NCI-H2029 treated with DMSO at 0.1 percent for 48 hours (cell line): ENCODE measurements around the gene EFNA2.

Source experiments
- DNase-seq: peaks from one replicate; lab custom pipeline; 2025; lab: John Stamatoyannopoulos, UW

The EFNA2 gene

DNA sequence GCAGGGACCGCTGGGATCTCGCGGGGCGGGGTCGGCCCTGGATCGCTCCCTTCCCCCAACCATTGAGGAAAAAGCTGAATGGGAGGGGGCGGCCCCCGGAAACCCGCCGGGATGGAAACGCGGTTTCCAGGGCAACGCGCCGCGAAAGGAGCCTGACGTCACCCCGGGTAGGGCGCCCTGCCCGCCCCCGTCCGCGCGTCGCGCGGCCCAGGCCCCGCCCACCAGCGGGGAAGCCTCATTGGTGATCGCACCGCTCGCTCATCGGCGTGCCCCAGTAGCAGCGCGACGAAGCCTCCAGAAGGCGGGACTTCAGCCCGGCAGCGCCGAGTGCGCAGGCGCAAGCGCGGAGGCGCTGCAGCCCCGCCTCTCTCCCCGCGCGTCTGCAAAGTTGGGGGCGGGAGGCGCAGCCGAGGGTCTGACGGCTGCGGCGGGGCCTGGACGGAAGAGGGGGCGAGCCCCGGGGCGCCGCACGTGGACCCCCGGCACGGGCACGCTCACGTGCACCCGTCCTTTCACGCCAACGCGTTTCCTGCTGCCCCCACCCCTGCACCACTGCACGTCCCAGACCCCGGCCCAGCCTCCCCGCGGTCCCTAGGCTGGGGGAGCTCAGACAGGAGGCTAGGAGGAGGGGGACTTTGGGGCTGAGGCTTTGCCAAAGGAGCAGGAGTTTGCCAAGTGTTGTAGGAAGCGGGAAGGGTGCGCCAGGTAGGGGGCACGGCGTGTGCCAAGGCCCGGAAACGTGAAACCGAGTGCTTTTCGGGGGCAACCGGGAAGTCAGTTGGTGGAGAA, 24.7 kb upstream of the EFNA2 start:
- peak; percentile 75 for DNase-seq

DNA sequence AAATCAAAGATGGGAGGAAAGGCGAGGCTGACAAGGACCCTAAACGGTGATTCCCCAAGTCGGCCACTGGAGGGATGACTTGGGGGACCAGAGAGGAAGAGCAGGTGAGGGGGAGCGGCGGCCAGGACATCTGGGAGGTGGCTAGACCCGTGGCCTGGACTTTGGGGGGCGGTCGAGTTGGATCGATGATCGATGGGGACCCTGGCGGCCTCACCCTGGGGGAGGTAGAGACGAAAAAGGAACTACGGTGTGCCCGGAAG, 24.2 kb upstream of the EFNA2 start:
- DNase-seq = no peak

GRCh38 chr19:1261798-1262622, 23.7 kb upstream of the EFNA2 start:
- peak; percentile 45 for DNase-seq

DNA sequence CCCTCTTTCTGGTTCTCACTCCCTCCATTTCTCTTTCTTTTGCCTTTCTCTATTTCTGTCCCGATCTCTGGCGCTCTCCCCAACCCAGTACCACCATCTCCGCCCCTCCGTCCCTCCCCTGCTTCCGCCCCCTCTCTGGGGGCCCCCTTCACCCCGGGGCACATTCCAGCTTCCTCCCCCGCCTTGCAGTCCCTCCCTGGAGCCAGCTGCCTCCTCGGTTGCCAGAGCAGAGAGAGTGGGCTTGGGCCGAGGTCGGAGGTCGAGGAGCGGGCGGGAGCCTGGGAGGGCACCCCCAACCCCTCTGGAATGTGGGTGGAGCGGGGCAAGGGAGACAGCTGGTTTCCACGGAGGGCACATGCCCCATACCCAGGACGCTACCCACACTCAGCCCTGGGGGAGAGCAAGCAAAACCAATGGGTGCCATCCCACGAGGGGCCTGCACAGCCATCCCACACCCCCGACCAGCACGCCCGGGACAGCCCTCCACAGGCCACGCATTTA, 23.0 kb upstream of the EFNA2 start:
- no peak for DNase-seq

GRCh38 chr19:1263188-1263587, 22.5 kb upstream of the EFNA2 start:
- no peak for DNase-seq

DNA sequence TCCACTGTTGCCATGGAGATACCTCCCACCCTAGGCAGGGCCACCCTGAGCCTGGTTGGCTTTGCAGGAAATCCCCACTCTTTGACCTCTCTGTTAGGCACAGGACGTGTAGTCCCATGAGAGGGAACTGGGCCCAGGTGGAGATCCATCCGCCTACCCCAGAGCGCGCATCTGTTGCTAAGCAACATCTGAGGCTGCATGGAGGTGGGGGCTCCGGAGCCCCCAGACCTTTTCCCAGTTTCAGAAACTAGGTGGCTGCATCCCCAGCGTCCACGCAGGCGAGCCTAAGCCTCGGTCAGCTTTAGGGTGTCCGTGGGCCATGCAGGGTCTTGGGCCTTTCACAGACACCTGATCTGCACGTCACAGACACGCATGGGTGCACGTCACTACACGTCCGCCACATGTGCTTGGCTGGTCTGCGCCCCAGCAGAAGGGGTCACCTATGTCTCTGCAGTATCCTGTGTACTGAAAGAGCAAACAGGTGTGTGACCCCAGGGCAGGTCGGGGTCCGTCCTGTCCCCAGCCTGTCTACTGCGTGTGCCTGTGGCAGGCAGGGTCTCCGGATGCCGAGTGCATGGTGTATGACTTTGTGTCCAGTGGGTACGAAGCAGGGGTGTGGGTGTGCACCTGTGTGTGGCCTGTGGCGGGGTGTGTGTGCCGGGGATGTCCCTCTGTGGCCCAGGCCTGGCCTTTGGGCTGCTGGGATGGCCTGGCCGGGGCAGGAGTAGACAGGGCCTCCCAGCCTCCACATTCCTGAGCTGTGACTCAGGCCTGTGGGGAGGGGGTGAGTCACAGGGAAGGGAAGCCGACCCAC, 20.7 kb upstream of the EFNA2 start:
- DNase-seq = no peak

DNA sequence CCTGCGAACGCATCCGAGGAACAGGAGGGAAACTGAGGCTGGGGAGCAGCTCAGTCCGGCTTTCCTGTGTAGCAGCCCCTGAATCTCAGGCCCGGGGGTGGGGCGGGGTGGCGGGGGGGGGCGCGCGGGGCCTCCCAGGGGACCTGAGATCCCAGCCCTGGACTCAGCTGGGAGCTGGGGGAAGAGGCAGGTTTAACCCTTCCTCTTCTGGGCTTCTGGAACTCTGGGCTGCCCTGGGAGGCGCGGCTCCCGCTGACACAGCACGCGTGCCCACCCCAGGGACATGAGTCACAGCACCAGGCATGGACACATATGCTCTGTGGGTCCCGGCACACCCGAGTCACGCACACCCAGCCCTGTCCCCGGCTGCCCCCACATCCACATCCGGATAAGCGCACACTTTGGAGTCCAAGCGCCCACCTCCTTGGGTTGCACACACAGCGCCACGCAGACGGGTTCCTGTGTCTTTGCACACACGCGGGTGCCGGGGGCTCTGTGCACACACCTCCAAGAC, 20.0 kb upstream of the EFNA2 start:
- DNase-seq = no peak

GRCh38 chr19:1266129-1266915, 19.4 kb upstream of the EFNA2 start:
- no peak for DNase-seq

DNA sequence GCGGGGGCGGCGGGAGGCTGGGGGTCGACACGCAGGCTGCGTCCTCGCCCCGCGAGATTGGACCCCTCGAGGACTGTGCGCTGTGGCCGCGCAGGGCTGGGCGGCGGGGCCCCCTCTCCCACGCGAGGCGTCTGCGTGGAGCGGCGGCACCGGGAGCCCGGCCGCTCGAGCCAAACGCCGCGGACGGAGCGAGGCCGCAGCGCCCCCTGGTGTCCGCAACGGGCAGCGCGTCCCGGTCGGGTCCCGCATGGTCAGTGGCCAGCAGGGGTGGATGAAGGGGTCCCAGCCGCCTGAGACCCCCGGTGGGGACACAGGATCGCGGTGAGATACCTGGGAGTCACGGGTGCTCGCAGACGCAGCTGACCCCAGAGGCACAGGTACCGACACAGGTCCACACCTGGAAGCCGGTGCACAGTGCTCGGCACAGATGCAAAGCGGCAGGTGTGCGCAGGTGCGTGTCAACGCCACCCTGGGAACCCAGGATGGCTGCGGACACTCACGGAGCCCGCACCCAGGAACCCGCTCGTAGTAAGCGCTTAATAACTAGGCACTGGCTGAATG, 18.7 kb upstream of the EFNA2 start:
- no peak for DNase-seq

- DNase-seq = no peak
These were observed 18.0 kb upstream of the EFNA2 start for GRCh38 chr19:1267477-1268225.

GRCh38 chr19:1268226-1269064, 17.2 kb upstream of the EFNA2 start:
- no peak for DNase-seq

GRCh38 chr19:1269065-1269477, 16.6 kb upstream of the EFNA2 start, which contains the start of gene CIRBP:
Gene CIRBP, plus strand, starts transcription at chr19:1269332. Its CDS starts 1,602 bp downstream, at chr19:1270934.
- peak; percentile 84 for DNase-seq

- peak; percentile 56 for DNase-seq
These were observed 16.0 kb upstream of the EFNA2 start for GRCh38 chr19:1269478-1270212.

DNA sequence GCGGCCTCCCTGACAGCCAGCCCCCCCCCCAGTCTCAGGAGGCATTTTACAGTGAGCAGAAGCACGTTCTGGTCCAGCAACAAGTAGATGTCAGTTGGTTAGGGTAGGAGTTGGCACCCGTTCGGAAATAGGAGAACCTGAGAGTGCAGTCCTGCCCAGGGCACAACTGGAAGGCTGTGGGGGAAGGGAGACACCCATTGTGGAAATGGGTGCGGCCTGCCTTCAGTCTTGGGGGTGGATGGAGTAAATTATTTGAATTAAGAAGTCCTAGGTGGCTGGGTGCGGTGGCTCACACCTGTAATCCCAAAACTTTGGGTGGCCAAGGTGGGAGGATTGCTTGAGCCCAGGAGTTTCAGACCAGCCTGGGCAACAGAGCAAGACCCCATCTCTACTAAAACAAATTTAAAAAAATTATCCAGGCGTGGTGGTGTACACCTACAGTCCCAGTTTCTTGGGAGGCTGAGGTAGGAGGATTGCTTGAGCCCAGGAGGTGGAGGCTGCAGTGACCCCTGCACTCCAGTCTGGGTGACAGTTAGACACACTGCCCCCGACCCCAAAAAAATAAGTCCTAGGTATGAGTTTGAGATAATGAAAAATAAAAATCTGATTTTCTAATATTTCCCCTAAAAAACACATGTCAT, 15.3 kb upstream of the EFNA2 start:
- no peak for DNase-seq

DNA sequence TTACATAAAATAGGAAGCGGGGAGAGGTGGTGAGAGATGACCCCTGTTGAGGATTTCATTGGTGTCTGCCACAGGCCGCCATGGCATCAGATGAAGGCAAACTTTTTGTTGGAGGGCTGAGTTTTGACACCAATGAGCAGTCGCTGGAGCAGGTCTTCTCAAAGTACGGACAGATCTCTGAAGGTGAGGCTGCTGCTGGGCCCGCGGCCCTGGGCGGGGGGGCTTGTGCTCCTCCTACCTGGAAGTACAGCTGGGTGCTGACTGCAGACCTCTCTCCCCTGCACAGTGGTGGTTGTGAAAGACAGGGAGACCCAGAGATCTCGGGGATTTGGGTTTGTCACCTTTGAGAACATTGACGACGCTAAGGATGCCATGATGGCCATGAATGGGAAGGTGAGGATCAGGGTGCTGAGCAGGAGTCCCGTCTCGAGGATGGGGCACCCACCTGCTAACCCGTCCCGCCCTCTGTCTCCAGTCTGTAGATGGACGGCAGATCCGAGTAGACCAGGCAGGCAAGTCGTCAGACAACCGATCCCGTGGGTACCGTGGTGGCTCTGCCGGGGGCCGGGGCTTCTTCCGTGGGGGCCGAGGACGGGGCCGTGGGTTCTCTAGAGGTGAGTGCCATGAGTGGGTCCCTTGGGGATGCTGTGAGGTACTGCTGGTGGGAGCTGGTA, 14.7 kb upstream of the EFNA2 start:
- DNase-seq = no peak

GRCh38 chr19:1271528-1272422, 13.9 kb upstream of the EFNA2 start:
- DNase-seq = no peak
